ENCODE results near the gene PEX11B.
A peak's percentile ranks its signal among the peaks of the same experiment; 100 is the strongest.
"Not testable (repeated sequence)": the region's sequence is repeated elsewhere in the genome, so short reads cannot be mapped to it uniquely, and the experiment has no call there.

Gene PEX11B

GRCh38 chr1:145937436-145937835 lies 18.9 kb upstream of the PEX11B start:
- no peak for TF ChIP-seq CTCF (IDR thresholded peaks at IDR 0.05; ENCODE audit: extremely low read depth, missing control alignments)
- no peak for DNase-seq (ENCODE audit: low spot score)

GRCh38 chr1:145936247-145936646 lies 17.7 kb upstream of the PEX11B start:
- DNase-seq (ENCODE audit: low spot score), result no peak
- TF ChIP-seq CTCF (IDR thresholded peaks at IDR 0.05; ENCODE audit: extremely low read depth, missing control alignments), result no peak

DNA sequence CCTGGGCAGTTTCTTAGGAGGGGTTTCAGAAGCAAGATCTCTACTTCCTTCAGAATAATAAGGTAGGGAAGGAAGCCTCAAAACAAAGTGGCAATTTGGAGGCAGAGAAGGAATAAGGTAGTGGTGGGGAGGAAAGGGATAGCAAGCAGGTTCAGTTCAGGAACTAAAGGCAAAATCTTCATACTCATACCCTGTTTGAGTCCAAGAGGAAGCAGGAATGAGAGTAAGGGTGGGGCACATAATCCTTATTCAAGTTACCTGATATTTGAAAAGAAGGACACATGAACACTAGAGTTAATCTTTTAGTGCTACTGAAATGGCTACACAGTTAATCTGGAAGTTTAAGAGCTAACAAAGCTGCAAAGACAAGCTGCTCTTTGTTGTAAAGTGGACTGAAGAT lies 17.2 kb upstream of the PEX11B start:
- no peak for DNase-seq (ENCODE audit: low spot score)
- no peak for TF ChIP-seq CTCF (IDR thresholded peaks at IDR 0.05; ENCODE audit: extremely low read depth, missing control alignments)

- DNase-seq (ENCODE audit: low spot score), result not testable (repeated sequence)
These were observed 14.0 kb upstream of the PEX11B start for GRCh38 chr1:145932522-145933009.

GRCh38 chr1:145927916-145928643 lies 9.6 kb upstream of the PEX11B start:
- DNase-seq (ENCODE audit: low spot score), result no peak
- TF ChIP-seq CTCF (IDR thresholded peaks at IDR 0.05; ENCODE audit: extremely low read depth, missing control alignments), result no peak

GRCh38 chr1:145927063-145927886 lies 8.8 kb upstream of the PEX11B start, which contains the start of gene RBM8A:
Gene RBM8A (minus strand): TSS chr1:145927484. CDS start chr1:145927426, 58 bp downstream.
- TF ChIP-seq CTCF (IDR thresholded peaks at IDR 0.05; ENCODE audit: extremely low read depth, missing control alignments), result peak; percentile 30
- peak; percentile 86 for DNase-seq (ENCODE audit: low spot score)

- DNase-seq (ENCODE audit: low spot score), result no peak
These were observed 8.2 kb upstream of the PEX11B start for GRCh38 chr1:145926686-145927062.

More at GRCh38 chr1:145926686-145927062, 8.2 kb upstream of the PEX11B start:
- TF ChIP-seq CTCF (IDR thresholded peaks at IDR 0.05; ENCODE audit: extremely low read depth, missing control alignments), result no peak

Measured in GM20000 (cell line).